GM23338 (cell line): Measurements from ENCODE around the gene VPS54.

Source experiments
- CTCF ChIP-seq, 2 experiments: fragments of 200-600 bp in 1 of 2; sonication (generic) in 1 of 2; conservative IDR thresholded peaks; 2 replicates each; pipeline versions ENCODE4 v1.5.1 to v1.6.1; 2016 to 2017; ENCODE audit warnings: antibody characterized with exemption in 2 of 2, low read depth in 2 of 2, mild to moderate bottlenecking in 2 of 2, moderate library complexity in 1 of 2
- EZH2 ChIP-seq: fragments of 200-600 bp; sonication (generic); IDR thresholded peaks from one replicate; pipeline ENCODE4 v1.8.0; 2017; ENCODE audit warnings: antibody characterized with exemption, mild to moderate bottlenecking, low read depth; ENCODE audit not compliant: unreplicated experiment
- REST ChIP-seq: IDR thresholded peaks from one replicate; pipeline ENCODE4 v1.6.1; 2018; ENCODE audit warnings: antibody characterized with exemption; ENCODE audit not compliant: unreplicated experiment
- STAT1 ChIP-seq: IDR thresholded peaks from one replicate; pipeline ENCODE4 v1.6.1; 2016; ENCODE audit warnings: antibody characterized with exemption; ENCODE audit not compliant: unreplicated experiment

- TF ChIP-seq REST, result no peak
- TF ChIP-seq CTCF (conservative IDR thresholded peaks at IDR 0.05; ENCODE audit: low read depth in 2 of 2), result no peak
- TF ChIP-seq EZH2, result no peak
- no peak for TF ChIP-seq STAT1
Observed at GRCh38 chr2:64035072-64035942, 16.1 kb upstream of the VPS54 start.
